Keratinocyte (primary cell): ENCODE data around the gene EPHB3. TPM values are rescaled to one million over a fixed set of nuclear protein-coding genes. Genes with fewer than 3 reads are reported as not detected.

ENCODE experiments used
- DNase-seq: peaks from one replicate; pipeline ENCODE4 v3.0.0-alpha.2; 2011; ENCODE audit warnings: low read depth, missing footprints, low spot score
- FAIRE-seq: peaks from 2 replicates; lab custom pipeline; 2011; peaks lifted over from hg19 to GRCh38; lab: Jason Lieb, UNC
- H2AFZ ChIP-seq: 2 replicates; pipeline ENCODE4 v1.6.0; 2012; ENCODE audit warnings: low read length, control low read depth, inconsistent platforms; ENCODE audit not compliant: control insufficient read depth
- H3K27ac ChIP-seq: 2 replicates; pipeline ENCODE4 v1.5.1; 2011; ENCODE audit warnings: low read length; ENCODE audit not compliant: control insufficient read depth, insufficient read depth
- H3K27me3 ChIP-seq: 3 replicates; pipeline ENCODE4 v1.6.0; 2011; ENCODE audit warnings: low read length; ENCODE audit not compliant: control insufficient read depth, insufficient read depth; ENCODE audit errors: extremely low read depth
- H3K36me3 ChIP-seq, 2 experiments: 2 replicates in 1 of 2; 3 replicates in 1 of 2; pipeline ENCODE4 v1.5.1; 2011; ENCODE audit warnings: low read length in 2 of 2, mild to moderate bottlenecking in 1 of 2; ENCODE audit not compliant: control insufficient read depth in 2 of 2, insufficient read depth in 2 of 2; ENCODE audit errors: extremely low read depth in 1 of 2
- H3K4me1 ChIP-seq: 3 replicates; pipeline ENCODE4 v1.5.1; 2011; ENCODE audit warnings: low read length; ENCODE audit not compliant: control insufficient read depth, insufficient read depth; ENCODE audit errors: extremely low read depth
- H3K4me2 ChIP-seq: 3 replicates; pipeline ENCODE4 v1.6.0; 2011; ENCODE audit warnings: low read depth, low read length; ENCODE audit not compliant: control insufficient read depth, insufficient read depth; ENCODE audit errors: extremely low read depth
- H3K4me3 ChIP-seq, 3 experiments: fragments of 200-600 bp in 1 of 3; sonication (generic) in 1 of 3; 2 replicates in 2 of 3; 3 replicates in 1 of 3; pipeline ENCODE4 v1.5.1; 2011 to 2016; ENCODE audit warnings: low read length in 3 of 3, mild to moderate bottlenecking in 3 of 3, control low read depth in 2 of 3, inconsistent platforms in 1 of 3, low read depth in 1 of 3, mixed read lengths in 1 of 3, mixed run types in 1 of 3, moderate library complexity in 1 of 3; ENCODE audit not compliant: control insufficient read depth in 2 of 3, insufficient read depth in 2 of 3; ENCODE audit errors: extremely low read depth in 1 of 3
- H3K79me2 ChIP-seq: 2 replicates; pipeline ENCODE4 v1.6.0; 2012; ENCODE audit warnings: low read length; ENCODE audit not compliant: control insufficient read depth, insufficient read depth
- H3K9ac ChIP-seq: 3 replicates; pipeline ENCODE4 v1.6.0; 2011; ENCODE audit warnings: low read length; ENCODE audit not compliant: control insufficient read depth, insufficient read depth; ENCODE audit errors: extremely low read depth
- H3K9me1 ChIP-seq: 3 replicates; pipeline ENCODE4 v1.6.0; 2011; ENCODE audit warnings: low read length; ENCODE audit not compliant: control insufficient read depth, insufficient read depth; ENCODE audit errors: extremely low read depth
- H3K9me3 ChIP-seq: 2 replicates; pipeline ENCODE4 v1.5.1; 2012; ENCODE audit warnings: low read depth, low read length; ENCODE audit not compliant: control insufficient read depth
- H4K20me1 ChIP-seq: 3 replicates; pipeline ENCODE4 v1.6.0; 2011; ENCODE audit warnings: low read length; ENCODE audit not compliant: control insufficient read depth, insufficient read depth; ENCODE audit errors: extremely low read depth
- CTCF ChIP-seq, 3 experiments: IDR thresholded peaks in 1 of 3; conservative IDR thresholded peaks in 1 of 3; optimal IDR thresholded peaks in 1 of 3; 2 replicates in 2 of 3; 3 replicates in 1 of 3; pipeline versions ENCODE3 to v1.5.1; 2011; ENCODE audit warnings: low read length in 3 of 3, mild to moderate bottlenecking in 3 of 3, moderate library complexity in 2 of 3, control low read depth in 1 of 3, inconsistent platforms in 1 of 3; ENCODE audit not compliant: insufficient read depth in 2 of 3; ENCODE audit errors: extremely low read depth in 1 of 3
- EZH2 ChIP-seq: IDR thresholded peaks from one replicate; pipeline ENCODE4 v1.6.1; 2012; ENCODE audit warnings: inconsistent platforms, mild to moderate bottlenecking, low read length, moderate library complexity
- dilution Hi-C: fragments of 300-500 bp; cut with MboI; formaldehyde crosslinking; loops from one replicate; pipeline ENCODE4 v1.7.0; 2020; ENCODE audit warnings: low sequenced_read_pairs; ENCODE audit not compliant: extremely low pct_ligation_motif_present
- polyA plus RNA-seq, 5 experiments: library from polyadenylated mRNA; depleted of rRNA in 3 of 5; stranded (reverse) in 3 of 5; stranded (forward) in 1 of 5; unstranded in 1 of 5; fragments of >200 nt; gene quantifications; 1 replicate in 1 of 5; 2 replicates in 3 of 5; 3 replicates in 1 of 5; pipeline versions ENCODE4 v1.2.1 to v1.2.3, GENCODE V29; 2011 to 2012; ENCODE audit warnings: missing spikeins in 2 of 5, low read depth in 1 of 5, low replicate concordance in 1 of 5

The EPHB3 gene
- polyA plus RNA-seq, 1 donor (not counting 4 experiments of a cell fraction or from before 2014, with no cell fraction given): 2.2 TPM

- no peaks in the 10 kb centered on the region for H3K36me3 ChIP-seq
- H3K27ac ChIP-seq: no peak overlapping the region
- FAIRE-seq (no peak), DNase-seq (no peak)
- H3K9ac ChIP-seq: no peak overlapping the region
- peaks cover 7% of the 10 kb centered on the region for H3K27me3 ChIP-seq
- no peak overlapping the region for H3K4me2 ChIP-seq
- no peaks in the 10 kb centered on the region for H3K4me1 ChIP-seq
- no peaks in the 10 kb centered on the region for H4K20me1 ChIP-seq
- H3K4me3 ChIP-seq: no peak overlapping the region
- no peak overlapping the region for H2AFZ ChIP-seq
- dilution Hi-C loops: no loop called here
- H3K79me2 ChIP-seq: no peaks in the 10 kb centered on the region
- no peaks in the 10 kb centered on the region for H3K9me3 ChIP-seq
- no peak for TF ChIP-seq EZH2
- TF ChIP-seq CTCF (optimal IDR thresholded peaks at IDR 0.05 in 1 of 3, IDR thresholded peaks at IDR 0.05 in 1 of 3, conservative IDR thresholded peaks at IDR 0.05 in 1 of 3; ENCODE audit: extremely low read depth in 1 of 3, insufficient read depth in 2 of 3, low read length in 3 of 3): no peak
- no peaks in the 10 kb centered on the region for H3K9me1 ChIP-seq
Observed at GRCh38 chr3:184543256-184543655, 18.3 kb upstream of the EPHB3 start.

GRCh38 chr3:184543843-184544512, 17.6 kb upstream of the EPHB3 start:
- Histone ChIP-seq H3K36me3 (no peaks in the 10 kb centered on the region), H3K9me1 (no peaks in the 10 kb centered on the region), H3K27ac (no peak overlapping the region), H2AFZ (no peak overlapping the region), H3K4me2 (no peak overlapping the region), H3K4me3 (no peak overlapping the region), H4K20me1 (no peaks in the 10 kb centered on the region), H3K4me1 (no peaks in the 10 kb centered on the region), H3K27me3 (peaks cover 7% of the 10 kb centered on the region), H3K9me3 (no peaks in the 10 kb centered on the region), H3K9ac (no peak overlapping the region), H3K79me2 (no peaks in the 10 kb centered on the region)
- TF ChIP-seq EZH2 (no peak), CTCF (optimal IDR thresholded peaks at IDR 0.05 in 1 of 3, IDR thresholded peaks at IDR 0.05 in 1 of 3, conservative IDR thresholded peaks at IDR 0.05 in 1 of 3; ENCODE audit: extremely low read depth in 1 of 3, insufficient read depth in 2 of 3, low read length in 3 of 3) (peak; percentile 76 to 87 (median 84))
- dilution Hi-C loops: no loop called here
- DNase-seq (no peak), FAIRE-seq (peak; percentile 70)
